GM23338 (cell line): ENCODE results near the gene TPCN2.

Source experiments
- CREB1 ChIP-seq: fragments of 250-450 bp; sonication (Bioruptor Pico); IDR thresholded peaks from 2 replicates; pipeline ENCODE4 v1.5.0; 2020; ENCODE audit warnings: low read depth, mild to moderate bottlenecking, moderate library complexity
- CTCF ChIP-seq, 2 experiments: fragments of 200-600 bp in 1 of 2; sonication (generic) in 1 of 2; conservative IDR thresholded peaks; 2 replicates each; pipeline versions ENCODE4 v1.5.1 to v1.6.1; 2016 to 2017; ENCODE audit warnings: antibody characterized with exemption in 2 of 2, low read depth in 2 of 2, mild to moderate bottlenecking in 2 of 2, moderate library complexity in 1 of 2
- ETS1 ChIP-seq: IDR thresholded peaks from 2 replicates; pipeline ENCODE4 v1.6.1; 2016; ENCODE audit warnings: antibody characterized with exemption
- EZH2 ChIP-seq: fragments of 200-600 bp; sonication (generic); IDR thresholded peaks from one replicate; pipeline ENCODE4 v1.8.0; 2017; ENCODE audit warnings: antibody characterized with exemption, mild to moderate bottlenecking, low read depth; ENCODE audit not compliant: unreplicated experiment
- EZH2phosphoT487 ChIP-seq: fragments of 200-600 bp; sonication (generic); IDR thresholded peaks from one replicate; pipeline ENCODE4 v1.8.1; 2018; ENCODE audit warnings: antibody characterized with exemption; ENCODE audit not compliant: unreplicated experiment
- POLR2AphosphoS5 ChIP-seq: IDR thresholded peaks from 2 replicates; pipeline ENCODE4 v1.6.1; 2016; ENCODE audit warnings: antibody characterized with exemption, low read depth
- TF ChIP-seq, protein P1 (sequence below): IDR thresholded peaks from one replicate; pipeline ENCODE4 v1.6.1; 2018; ENCODE audit warnings: antibody characterized with exemption; ENCODE audit not compliant: unreplicated experiment
- TF ChIP-seq, protein P2 (sequence below): fragments of 250-450 bp; sonication (Bioruptor Pico); IDR thresholded peaks from 2 replicates; pipeline ENCODE4 v1.5.0; 2020; ENCODE audit warnings: mild to moderate bottlenecking, moderate library complexity

DNA sequence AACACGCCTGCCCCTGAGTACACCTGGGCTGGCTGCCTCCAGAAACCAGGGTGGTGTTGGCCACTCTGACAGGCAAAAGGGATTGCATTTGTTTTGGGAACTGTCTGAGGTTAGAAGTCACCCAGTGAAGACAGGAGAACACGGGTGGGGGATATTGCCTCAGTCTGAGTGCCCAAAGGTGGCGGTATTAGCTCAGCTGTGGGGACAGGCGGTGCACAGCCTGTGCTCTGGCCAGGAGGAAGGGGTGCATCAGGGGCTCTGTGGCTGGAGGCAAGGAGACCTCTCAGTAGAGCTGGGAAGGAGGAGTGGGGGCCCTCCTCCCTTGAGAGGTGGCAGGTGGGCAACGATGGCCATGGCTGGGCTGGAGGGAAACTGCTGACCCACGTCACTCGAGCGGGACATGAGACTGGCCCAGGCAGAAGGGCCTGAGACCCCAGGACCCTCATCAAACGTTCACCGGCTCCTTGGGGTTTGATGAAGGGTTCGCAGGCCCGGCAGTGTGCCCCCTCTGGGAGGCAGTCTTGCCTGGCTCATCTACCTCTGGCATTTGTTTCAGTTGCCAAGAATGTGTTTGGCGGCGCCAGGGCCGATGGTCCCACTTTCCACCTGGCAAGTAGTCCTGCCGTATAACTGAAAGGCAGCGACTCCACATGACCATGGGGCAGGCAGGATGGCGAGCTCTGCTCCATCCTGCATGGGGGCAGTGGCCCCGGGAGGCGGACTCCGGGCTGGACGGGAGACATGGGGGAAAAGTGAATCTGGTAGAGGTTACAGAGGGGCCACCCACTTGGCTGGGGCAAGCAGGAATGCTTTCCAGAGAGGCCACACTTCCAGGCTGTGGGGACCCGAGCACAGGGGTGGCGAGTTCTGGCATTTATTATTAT lies 54.2 kb downstream of the TPCN2 start:
- TF ChIP-seq CTCF (conservative IDR thresholded peaks at IDR 0.05; ENCODE audit: low read depth in 2 of 2): peak; percentile 29 to 66; a peak in 3 of 4 replicates
- TF ChIP-seq POLR2AphosphoS5: no peak
- no peak for TF ChIP-seq CREB1 (CRISPR knock-in tag)
- no peak for TF ChIP-seq EZH2phosphoT487
- TF ChIP-seq, protein P1, sequence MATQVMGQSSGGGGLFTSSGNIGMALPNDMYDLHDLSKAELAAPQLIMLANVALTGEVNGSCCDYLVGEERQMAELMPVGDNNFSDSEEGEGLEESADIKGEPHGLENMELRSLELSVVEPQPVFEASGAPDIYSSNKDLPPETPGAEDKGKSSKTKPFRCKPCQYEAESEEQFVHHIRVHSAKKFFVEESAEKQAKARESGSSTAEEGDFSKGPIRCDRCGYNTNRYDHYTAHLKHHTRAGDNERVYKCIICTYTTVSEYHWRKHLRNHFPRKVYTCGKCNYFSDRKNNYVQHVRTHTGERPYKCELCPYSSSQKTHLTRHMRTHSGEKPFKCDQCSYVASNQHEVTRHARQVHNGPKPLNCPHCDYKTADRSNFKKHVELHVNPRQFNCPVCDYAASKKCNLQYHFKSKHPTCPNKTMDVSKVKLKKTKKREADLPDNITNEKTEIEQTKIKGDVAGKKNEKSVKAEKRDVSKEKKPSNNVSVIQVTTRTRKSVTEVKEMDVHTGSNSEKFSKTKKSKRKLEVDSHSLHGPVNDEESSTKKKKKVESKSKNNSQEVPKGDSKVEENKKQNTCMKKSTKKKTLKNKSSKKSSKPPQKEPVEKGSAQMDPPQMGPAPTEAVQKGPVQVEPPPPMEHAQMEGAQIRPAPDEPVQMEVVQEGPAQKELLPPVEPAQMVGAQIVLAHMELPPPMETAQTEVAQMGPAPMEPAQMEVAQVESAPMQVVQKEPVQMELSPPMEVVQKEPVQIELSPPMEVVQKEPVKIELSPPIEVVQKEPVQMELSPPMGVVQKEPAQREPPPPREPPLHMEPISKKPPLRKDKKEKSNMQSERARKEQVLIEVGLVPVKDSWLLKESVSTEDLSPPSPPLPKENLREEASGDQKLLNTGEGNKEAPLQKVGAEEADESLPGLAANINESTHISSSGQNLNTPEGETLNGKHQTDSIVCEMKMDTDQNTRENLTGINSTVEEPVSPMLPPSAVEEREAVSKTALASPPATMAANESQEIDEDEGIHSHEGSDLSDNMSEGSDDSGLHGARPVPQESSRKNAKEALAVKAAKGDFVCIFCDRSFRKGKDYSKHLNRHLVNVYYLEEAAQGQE: no peak
- TF ChIP-seq ETS1: no peak
- TF ChIP-seq, protein P2, sequence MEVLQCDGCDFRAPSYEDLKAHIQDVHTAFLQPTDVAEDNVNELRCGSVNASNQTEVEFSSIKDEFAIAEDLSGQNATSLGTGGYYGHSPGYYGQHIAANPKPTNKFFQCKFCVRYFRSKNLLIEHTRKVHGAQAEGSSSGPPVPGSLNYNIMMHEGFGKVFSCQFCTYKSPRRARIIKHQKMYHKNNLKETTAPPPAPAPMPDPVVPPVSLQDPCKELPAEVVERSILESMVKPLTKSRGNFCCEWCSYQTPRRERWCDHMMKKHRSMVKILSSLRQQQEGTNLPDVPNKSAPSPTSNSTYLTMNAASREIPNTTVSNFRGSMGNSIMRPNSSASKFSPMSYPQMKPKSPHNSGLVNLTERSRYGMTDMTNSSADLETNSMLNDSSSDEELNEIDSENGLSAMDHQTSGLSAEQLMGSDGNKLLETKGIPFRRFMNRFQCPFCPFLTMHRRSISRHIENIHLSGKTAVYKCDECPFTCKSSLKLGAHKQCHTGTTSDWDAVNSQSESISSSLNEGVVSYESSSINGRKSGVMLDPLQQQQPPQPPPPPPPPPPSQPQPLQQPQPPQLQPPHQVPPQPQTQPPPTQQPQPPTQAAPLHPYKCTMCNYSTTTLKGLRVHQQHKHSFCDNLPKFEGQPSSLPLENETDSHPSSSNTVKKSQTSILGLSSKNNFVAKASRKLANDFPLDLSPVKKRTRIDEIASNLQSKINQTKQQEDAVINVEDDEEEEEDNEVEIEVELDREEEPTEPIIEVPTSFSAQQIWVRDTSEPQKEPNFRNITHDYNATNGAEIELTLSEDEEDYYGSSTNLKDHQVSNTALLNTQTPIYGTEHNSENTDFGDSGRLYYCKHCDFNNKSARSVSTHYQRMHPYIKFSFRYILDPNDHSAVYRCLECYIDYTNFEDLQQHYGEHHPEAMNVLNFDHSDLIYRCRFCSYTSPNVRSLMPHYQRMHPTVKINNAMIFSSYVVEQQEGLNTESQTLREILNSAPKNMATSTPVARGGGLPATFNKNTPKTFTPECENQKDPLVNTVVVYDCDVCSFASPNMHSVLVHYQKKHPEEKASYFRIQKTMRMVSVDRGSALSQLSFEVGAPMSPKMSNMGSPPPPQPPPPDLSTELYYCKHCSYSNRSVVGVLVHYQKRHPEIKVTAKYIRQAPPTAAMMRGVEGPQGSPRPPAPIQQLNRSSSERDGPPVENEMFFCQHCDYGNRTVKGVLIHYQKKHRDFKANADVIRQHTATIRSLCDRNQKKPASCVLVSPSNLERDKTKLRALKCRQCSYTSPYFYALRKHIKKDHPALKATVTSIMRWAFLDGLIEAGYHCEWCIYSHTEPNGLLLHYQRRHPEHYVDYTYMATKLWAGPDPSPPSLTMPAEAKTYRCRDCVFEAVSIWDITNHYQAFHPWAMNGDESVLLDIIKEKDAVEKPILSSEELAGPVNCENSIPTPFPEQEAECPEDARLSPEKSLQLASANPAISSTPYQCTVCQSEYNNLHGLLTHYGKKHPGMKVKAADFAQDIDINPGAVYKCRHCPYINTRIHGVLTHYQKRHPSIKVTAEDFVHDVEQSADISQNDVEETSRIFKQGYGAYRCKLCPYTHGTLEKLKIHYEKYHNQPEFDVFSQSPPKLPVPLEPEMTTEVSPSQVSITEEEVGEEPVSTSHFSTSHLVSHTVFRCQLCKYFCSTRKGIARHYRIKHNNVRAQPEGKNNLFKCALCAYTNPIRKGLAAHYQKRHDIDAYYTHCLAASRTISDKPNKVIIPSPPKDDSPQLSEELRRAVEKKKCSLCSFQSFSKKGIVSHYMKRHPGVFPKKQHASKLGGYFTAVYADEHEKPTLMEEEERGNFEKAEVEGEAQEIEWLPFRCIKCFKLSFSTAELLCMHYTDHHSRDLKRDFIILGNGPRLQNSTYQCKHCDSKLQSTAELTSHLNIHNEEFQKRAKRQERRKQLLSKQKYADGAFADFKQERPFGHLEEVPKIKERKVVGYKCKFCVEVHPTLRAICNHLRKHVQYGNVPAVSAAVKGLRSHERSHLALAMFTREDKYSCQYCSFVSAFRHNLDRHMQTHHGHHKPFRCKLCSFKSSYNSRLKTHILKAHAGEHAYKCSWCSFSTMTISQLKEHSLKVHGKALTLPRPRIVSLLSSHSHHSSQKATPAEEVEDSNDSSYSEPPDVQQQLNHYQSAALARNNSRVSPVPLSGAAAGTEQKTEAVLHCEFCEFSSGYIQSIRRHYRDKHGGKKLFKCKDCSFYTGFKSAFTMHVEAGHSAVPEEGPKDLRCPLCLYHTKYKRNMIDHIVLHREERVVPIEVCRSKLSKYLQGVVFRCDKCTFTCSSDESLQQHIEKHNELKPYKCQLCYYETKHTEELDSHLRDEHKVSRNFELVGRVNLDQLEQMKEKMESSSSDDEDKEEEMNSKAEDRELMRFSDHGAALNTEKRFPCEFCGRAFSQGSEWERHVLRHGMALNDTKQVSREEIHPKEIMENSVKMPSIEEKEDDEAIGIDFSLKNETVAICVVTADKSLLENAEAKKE (CRISPR knock-in tag): no peak
- no peak for TF ChIP-seq EZH2
